ENCODE measurements around the gene SS18. TPM values are rescaled to one million over a fixed set of nuclear protein-coding genes. Genes with fewer than 3 reads are reported as not detected.
A peak's percentile ranks its signal among the peaks of the same experiment; 100 is the strongest.

The SS18 gene
- total and polyA plus RNA-seq, 4 donors: 16.3 to 74.7 (median 34.5) TPM

- peaks cover 10 to 72% (median 51%) of the 10 kb centered on the region in 4 donors for H3K36me3 ChIP-seq (ENCODE audit: control insufficient read depth in 4 of 4, insufficient read depth in 3 of 4, low read depth in 1 of 4, low read length in 3 of 4)
- no peak for TF ChIP-seq REST (IDR thresholded peaks at IDR 0.05)
These were observed 69.2 kb downstream of the SS18 start for GRCh38 chr18:26021061-26021754.

GRCh38 chr18:26017929-26018328, 72.5 kb downstream of the SS18 start:
- no peak overlapping the region for H3K4me3 ChIP-seq (ENCODE audit: low read depth in 1 of 3, low read length in 3 of 3)
- no peak overlapping the region for H3K27ac ChIP-seq (ENCODE audit: low read depth in 1 of 2, low read length in 2 of 2)
- no peaks in the 10 kb centered on the region for H3K4me1 ChIP-seq (ENCODE audit: control insufficient read depth in 4 of 4, insufficient read depth in 4 of 4, low read length in 3 of 4)
- TF ChIP-seq HNF4A (conservative IDR thresholded peaks at IDR 0.05) (no peak), YY1 (IDR thresholded peaks at IDR 0.05) (no peak), ATF3 (IDR thresholded peaks at IDR 0.05) (no peak), CTCF (IDR thresholded peaks at IDR 0.05; ENCODE audit: low read depth, low read length, missing input control) (no peak), HNF4G (IDR thresholded peaks at IDR 0.05) (no peak), RAD21 (IDR thresholded peaks at IDR 0.05) (peak; percentile 21 to 50), MAX (IDR thresholded peaks at IDR 0.05) (no peak)
- DNase-seq (ENCODE audit: low spot score): no peak
- peaks cover 10 to 55% (median 46%) of the 10 kb centered on the region in 4 donors for H3K36me3 ChIP-seq (ENCODE audit: control insufficient read depth in 4 of 4, insufficient read depth in 3 of 4, low read depth in 1 of 4, low read length in 3 of 4)
- no peak overlapping the region for H3K9ac ChIP-seq (ENCODE audit: low read depth in 1 of 2, low read length in 2 of 2)
- H3K9me3 ChIP-seq (ENCODE audit: control insufficient read depth in 4 of 4, low read length in 3 of 4): no peaks in the 10 kb centered on the region
- no peaks in the 10 kb centered on the region for H3K27me3 ChIP-seq (ENCODE audit: control insufficient read depth in 4 of 4, insufficient read depth in 4 of 4, low read length in 3 of 4)

More at GRCh38 chr18:26021061-26021754, 69.2 kb downstream of the SS18 start:
- no peak overlapping the region for H3K9ac ChIP-seq (ENCODE audit: low read depth in 1 of 2, low read length in 2 of 2)
- H3K4me3 ChIP-seq (ENCODE audit: low read depth in 1 of 3, low read length in 3 of 3): no peak overlapping the region
- H3K27ac ChIP-seq (ENCODE audit: low read depth in 1 of 2, low read length in 2 of 2): no peak overlapping the region
- 98% methylated on average over 3 of the region's 3 CpGs for WGBS
- no peaks in the 10 kb centered on the region for H3K27me3 ChIP-seq (ENCODE audit: control insufficient read depth in 4 of 4, insufficient read depth in 4 of 4, low read length in 3 of 4)
- no peak for DNase-seq (ENCODE audit: low spot score)
- H3K4me1 ChIP-seq (ENCODE audit: control insufficient read depth in 4 of 4, insufficient read depth in 4 of 4, low read length in 3 of 4): no peaks in the 10 kb centered on the region
- no peaks in the 10 kb centered on the region for H3K9me3 ChIP-seq (ENCODE audit: control insufficient read depth in 4 of 4, low read length in 3 of 4)

- no peak overlapping the region for H3K9ac ChIP-seq (ENCODE audit: low read depth in 1 of 2, low read length in 2 of 2)
- no peak overlapping the region for H3K4me3 ChIP-seq (ENCODE audit: low read depth in 1 of 3, low read length in 3 of 3)
- no peak overlapping the region for H3K27ac ChIP-seq (ENCODE audit: low read depth in 1 of 2, low read length in 2 of 2)
- no peaks in the 10 kb centered on the region for H3K9me3 ChIP-seq (ENCODE audit: control insufficient read depth in 4 of 4, low read length in 3 of 4)
- H3K4me1 ChIP-seq (ENCODE audit: control insufficient read depth in 4 of 4, insufficient read depth in 4 of 4, low read length in 3 of 4): no peaks in the 10 kb centered on the region
- no peak for DNase-seq (ENCODE audit: low spot score)
- TF ChIP-seq FOXA1 (IDR thresholded peaks at IDR 0.05) (no peak), ATF3 (IDR thresholded peaks at IDR 0.05) (no peak), EGR1 (IDR thresholded peaks at IDR 0.05; ENCODE audit: low read depth in 2 of 2) (no peak), REST (IDR thresholded peaks at IDR 0.05) (no peak), FOXA2 (IDR thresholded peaks at IDR 0.05) (no peak), HNF4G (IDR thresholded peaks at IDR 0.05) (no peak), JUND (IDR thresholded peaks at IDR 0.05) (no peak)
- H3K27me3 ChIP-seq (ENCODE audit: control insufficient read depth in 4 of 4, insufficient read depth in 4 of 4, low read length in 3 of 4): no peaks in the 10 kb centered on the region
- H3K36me3 ChIP-seq (ENCODE audit: control insufficient read depth in 4 of 4, insufficient read depth in 3 of 4, low read depth in 1 of 4, low read length in 3 of 4): peaks cover 7 to 32% (median 27%) of the 10 kb centered on the region in 4 donors
These were observed 76.0 kb downstream of the SS18 start for GRCh38 chr18:26014462-26014861.
